GM23338 (cell line): ENCODE data around the gene SARDH. TPM values are rescaled to one million over a fixed set of nuclear protein-coding genes. Genes with fewer than 3 reads are reported as not detected.

Experiments
- ATAC-seq: fragments of 200-7000 bp; cut with Tn5 transposase; 3 replicates; pipeline ENCODE4 v1.9.1; 2020
- DNase-seq: peaks from one replicate; pipeline ENCODE4 v3.0.0-alpha.2; 2015; ENCODE audit warnings: low spot score
- H2AFZ ChIP-seq: fragments of 200-600 bp; sonication (generic); 2 replicates; pipeline ENCODE4 v1.8.0; 2016; ENCODE audit warnings: antibody characterized with exemption, mild to moderate bottlenecking, moderate library complexity
- H3F3A ChIP-seq: fragments of 200-600 bp; sonication (generic); replicated peaks from 2 replicates; pipeline ENCODE4 v1.8.0; 2017; ENCODE audit warnings: antibody characterized with exemption, mixed run types, low read depth
- H3K27ac ChIP-seq: fragments of 200-600 bp; sonication (generic); 2 replicates; pipeline ENCODE4 v1.6.1; 2016; ENCODE audit warnings: low read depth
- H3K27me3 ChIP-seq: fragments of 200-600 bp; sonication (generic); 2 replicates; pipeline ENCODE4 v1.8.0; 2016; ENCODE audit warnings: mild to moderate bottlenecking, mixed run types, moderate library complexity; ENCODE audit not compliant: insufficient read depth
- H3K36me3 ChIP-seq: fragments of 200-600 bp; sonication (generic); 2 replicates; pipeline ENCODE4 v1.8.0; 2016; ENCODE audit warnings: mild to moderate bottlenecking; ENCODE audit not compliant: insufficient read depth
- H3K4me1 ChIP-seq: fragments of 200-600 bp; sonication (generic); 2 replicates; pipeline ENCODE4 v1.8.0; 2016; ENCODE audit warnings: mild to moderate bottlenecking, moderate library complexity; ENCODE audit not compliant: insufficient read depth
- H3K4me2 ChIP-seq: fragments of 200-600 bp; sonication (generic); 2 replicates; pipeline ENCODE4 v1.7.1; 2017; ENCODE audit warnings: mixed run types
- H3K4me3 ChIP-seq: fragments of 200-600 bp; sonication (generic); 2 replicates; pipeline ENCODE4 v1.6.1; 2016; ENCODE audit warnings: mixed run types
- H3K79me2 ChIP-seq: fragments of 200-600 bp; sonication (generic); replicated peaks from 2 replicates; pipeline ENCODE4 v1.8.0; 2017; ENCODE audit warnings: mild to moderate bottlenecking; ENCODE audit not compliant: insufficient read depth
- H3K9me2 ChIP-seq: fragments of 200-600 bp; sonication (generic); 2 replicates; pipeline ENCODE4 v1.8.0; 2017; ENCODE audit not compliant: insufficient read depth
- H4K20me1 ChIP-seq: fragments of 200-600 bp; sonication (generic); replicated peaks from 2 replicates; pipeline ENCODE4 v1.8.0; 2017; ENCODE audit warnings: mild to moderate bottlenecking; ENCODE audit not compliant: insufficient read depth
- H3K27ac Mint-ChIP-seq: 2 replicates; pipeline ENCODE4 v1.8.0; 2020; ENCODE audit warnings: inconsistent platforms, mild to moderate bottlenecking, moderate library complexity, mixed read lengths
- H3K27me3 Mint-ChIP-seq: 3 replicates; pipeline ENCODE4 v1.8.0; 2022; ENCODE audit warnings: low read depth, mild to moderate bottlenecking, moderate library complexity, mixed read lengths, inconsistent platforms; ENCODE audit not compliant: insufficient read depth, poor library complexity
- H3K36me3 Mint-ChIP-seq: 3 replicates; pipeline ENCODE4 v1.8.0; 2021; ENCODE audit warnings: low read depth, mild to moderate bottlenecking, inconsistent platforms, moderate library complexity, mixed read lengths
- H3K4me1 Mint-ChIP-seq: 3 replicates; pipeline ENCODE4 v1.8.0; 2020; ENCODE audit warnings: mild to moderate bottlenecking, inconsistent platforms, mixed read lengths
- H3K4me3 Mint-ChIP-seq: 3 replicates; pipeline ENCODE4 v1.8.0; 2021; ENCODE audit warnings: moderate library complexity, mild to moderate bottlenecking, inconsistent platforms, mixed read lengths
- H3K9me3 Mint-ChIP-seq: 3 replicates; pipeline ENCODE4 v1.8.0; 2020; ENCODE audit warnings: moderate library complexity, mild to moderate bottlenecking, inconsistent platforms, mixed read lengths
- CREB1 ChIP-seq: fragments of 250-450 bp; sonication (Bioruptor Pico); IDR thresholded peaks from 2 replicates; pipeline ENCODE4 v1.5.0; 2020; ENCODE audit warnings: low read depth, mild to moderate bottlenecking, moderate library complexity
- EZH2 ChIP-seq: fragments of 200-600 bp; sonication (generic); IDR thresholded peaks from one replicate; pipeline ENCODE4 v1.8.0; 2017; ENCODE audit warnings: antibody characterized with exemption, mild to moderate bottlenecking, low read depth; ENCODE audit not compliant: unreplicated experiment
- EZH2phosphoT487 ChIP-seq: fragments of 200-600 bp; sonication (generic); IDR thresholded peaks from one replicate; pipeline ENCODE4 v1.8.1; 2018; ENCODE audit warnings: antibody characterized with exemption; ENCODE audit not compliant: unreplicated experiment
- JUNB ChIP-seq: IDR thresholded peaks from one replicate; pipeline ENCODE4 v1.6.1; 2016; ENCODE audit warnings: antibody characterized with exemption; ENCODE audit not compliant: unreplicated experiment
- NANOG ChIP-seq: IDR thresholded peaks from 2 replicates; pipeline ENCODE4 v1.6.1; 2016; ENCODE audit warnings: antibody characterized with exemption, borderline replicate concordance
- POLR2AphosphoS5 ChIP-seq: IDR thresholded peaks from 2 replicates; pipeline ENCODE4 v1.6.1; 2016; ENCODE audit warnings: antibody characterized with exemption, low read depth
- STAT1 ChIP-seq: IDR thresholded peaks from one replicate; pipeline ENCODE4 v1.6.1; 2016; ENCODE audit warnings: antibody characterized with exemption; ENCODE audit not compliant: unreplicated experiment
- ZNF114 ChIP-seq: fragments of 250-450 bp; sonication (Bioruptor Pico); IDR thresholded peaks from 2 replicates; pipeline ENCODE4 v1.5.0; 2020; ENCODE audit warnings: mild to moderate bottlenecking, moderate library complexity
- ZNF331 ChIP-seq: fragments of 250-450 bp; sonication (Bioruptor Pico); IDR thresholded peaks from 2 replicates; pipeline ENCODE4 v1.5.0; 2020; ENCODE audit warnings: low read depth, mild to moderate bottlenecking, moderate library complexity
- polyA plus RNA-seq: library from polyadenylated mRNA; unstranded; fragments of >200 nt; fragmentation: Nextera tagmentation; extraction: Ambion mirVana; gene quantifications from 2 replicates; pipeline ENCODE4 v1.2.1, GENCODE V29; 2016
- total RNA-seq: library from RNA; depleted of rRNA; stranded (reverse); fragments of >200 nt; shearing (Covaris generic); gene quantifications from 2 replicates; pipeline ENCODE4 v1.2.3, GENCODE V29; 2014
- TF ChIP-seq, protein P1 (sequence below): fragments of 250-450 bp; sonication (Bioruptor Pico); IDR thresholded peaks from 2 replicates; pipeline ENCODE4 v1.5.0; 2020; ENCODE audit warnings: mild to moderate bottlenecking, moderate library complexity
- TF ChIP-seq, protein P2 (sequence below), 2 experiments: fragments of 200-600 bp in 1 of 2; sonication (generic) in 1 of 2; conservative IDR thresholded peaks; 2 replicates each; pipeline versions ENCODE4 v1.5.1 to v1.6.1; 2016 to 2017; ENCODE audit warnings: antibody characterized with exemption in 2 of 2, low read depth in 2 of 2, mild to moderate bottlenecking in 2 of 2, moderate library complexity in 1 of 2
- TF ChIP-seq, protein P3 (sequence below): IDR thresholded peaks from one replicate; pipeline ENCODE4 v1.6.1; 2018; ENCODE audit warnings: antibody characterized with exemption; ENCODE audit not compliant: unreplicated experiment
- TF ChIP-seq, protein P4 (sequence below): IDR thresholded peaks from 2 replicates; pipeline ENCODE4 v1.6.1; 2016; ENCODE audit warnings: antibody characterized with exemption

SARDH gene
- total and polyA plus RNA-seq, 2 experiments from 2014 or later = 2.8 to 10.4 TPM

DNA sequence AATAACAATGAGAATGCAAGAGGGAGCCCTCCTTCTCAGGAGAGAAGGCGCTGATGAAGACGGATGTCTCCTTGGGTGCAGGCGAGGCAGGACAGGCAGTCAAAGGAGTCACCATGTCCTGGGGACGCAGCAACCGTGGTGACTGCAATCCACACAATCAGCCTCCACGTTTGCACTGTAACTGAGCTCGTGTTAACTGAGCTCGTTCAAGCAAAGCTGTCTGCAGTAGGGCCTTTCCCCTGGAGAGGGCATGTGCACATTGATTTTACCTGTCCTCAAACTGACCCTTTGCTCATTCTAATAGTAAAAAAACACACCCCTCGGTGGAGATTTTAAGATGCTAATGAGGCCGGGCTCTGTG, 2.8 kb downstream of the SARDH start:
- Mint-ChIP-seq H3K36me3 (no peaks in the 10 kb centered on the region; the same call in 2 of the 3 replicates), H3K4me1 (peaks cover 31% of the 10 kb centered on the region), H3K27me3 (peaks cover 6% of the 10 kb centered on the region), H3K27ac (no peak overlapping the region; the same call in 1 of the 2 replicates), H3K9me3 (no peaks in the 10 kb centered on the region; the same call in 2 of the 3 replicates), H3K4me3 (peak overlapping the region; percentile 41)
- H3K36me3 ChIP-seq = no peaks in the 10 kb centered on the region
- H3K27ac ChIP-seq = 0 out of 2 replicates have a peak overlapping the region, but pooled peaks have one; percentile 66
- no peak for TF ChIP-seq POLR2AphosphoS5
- TF ChIP-seq, protein P1, sequence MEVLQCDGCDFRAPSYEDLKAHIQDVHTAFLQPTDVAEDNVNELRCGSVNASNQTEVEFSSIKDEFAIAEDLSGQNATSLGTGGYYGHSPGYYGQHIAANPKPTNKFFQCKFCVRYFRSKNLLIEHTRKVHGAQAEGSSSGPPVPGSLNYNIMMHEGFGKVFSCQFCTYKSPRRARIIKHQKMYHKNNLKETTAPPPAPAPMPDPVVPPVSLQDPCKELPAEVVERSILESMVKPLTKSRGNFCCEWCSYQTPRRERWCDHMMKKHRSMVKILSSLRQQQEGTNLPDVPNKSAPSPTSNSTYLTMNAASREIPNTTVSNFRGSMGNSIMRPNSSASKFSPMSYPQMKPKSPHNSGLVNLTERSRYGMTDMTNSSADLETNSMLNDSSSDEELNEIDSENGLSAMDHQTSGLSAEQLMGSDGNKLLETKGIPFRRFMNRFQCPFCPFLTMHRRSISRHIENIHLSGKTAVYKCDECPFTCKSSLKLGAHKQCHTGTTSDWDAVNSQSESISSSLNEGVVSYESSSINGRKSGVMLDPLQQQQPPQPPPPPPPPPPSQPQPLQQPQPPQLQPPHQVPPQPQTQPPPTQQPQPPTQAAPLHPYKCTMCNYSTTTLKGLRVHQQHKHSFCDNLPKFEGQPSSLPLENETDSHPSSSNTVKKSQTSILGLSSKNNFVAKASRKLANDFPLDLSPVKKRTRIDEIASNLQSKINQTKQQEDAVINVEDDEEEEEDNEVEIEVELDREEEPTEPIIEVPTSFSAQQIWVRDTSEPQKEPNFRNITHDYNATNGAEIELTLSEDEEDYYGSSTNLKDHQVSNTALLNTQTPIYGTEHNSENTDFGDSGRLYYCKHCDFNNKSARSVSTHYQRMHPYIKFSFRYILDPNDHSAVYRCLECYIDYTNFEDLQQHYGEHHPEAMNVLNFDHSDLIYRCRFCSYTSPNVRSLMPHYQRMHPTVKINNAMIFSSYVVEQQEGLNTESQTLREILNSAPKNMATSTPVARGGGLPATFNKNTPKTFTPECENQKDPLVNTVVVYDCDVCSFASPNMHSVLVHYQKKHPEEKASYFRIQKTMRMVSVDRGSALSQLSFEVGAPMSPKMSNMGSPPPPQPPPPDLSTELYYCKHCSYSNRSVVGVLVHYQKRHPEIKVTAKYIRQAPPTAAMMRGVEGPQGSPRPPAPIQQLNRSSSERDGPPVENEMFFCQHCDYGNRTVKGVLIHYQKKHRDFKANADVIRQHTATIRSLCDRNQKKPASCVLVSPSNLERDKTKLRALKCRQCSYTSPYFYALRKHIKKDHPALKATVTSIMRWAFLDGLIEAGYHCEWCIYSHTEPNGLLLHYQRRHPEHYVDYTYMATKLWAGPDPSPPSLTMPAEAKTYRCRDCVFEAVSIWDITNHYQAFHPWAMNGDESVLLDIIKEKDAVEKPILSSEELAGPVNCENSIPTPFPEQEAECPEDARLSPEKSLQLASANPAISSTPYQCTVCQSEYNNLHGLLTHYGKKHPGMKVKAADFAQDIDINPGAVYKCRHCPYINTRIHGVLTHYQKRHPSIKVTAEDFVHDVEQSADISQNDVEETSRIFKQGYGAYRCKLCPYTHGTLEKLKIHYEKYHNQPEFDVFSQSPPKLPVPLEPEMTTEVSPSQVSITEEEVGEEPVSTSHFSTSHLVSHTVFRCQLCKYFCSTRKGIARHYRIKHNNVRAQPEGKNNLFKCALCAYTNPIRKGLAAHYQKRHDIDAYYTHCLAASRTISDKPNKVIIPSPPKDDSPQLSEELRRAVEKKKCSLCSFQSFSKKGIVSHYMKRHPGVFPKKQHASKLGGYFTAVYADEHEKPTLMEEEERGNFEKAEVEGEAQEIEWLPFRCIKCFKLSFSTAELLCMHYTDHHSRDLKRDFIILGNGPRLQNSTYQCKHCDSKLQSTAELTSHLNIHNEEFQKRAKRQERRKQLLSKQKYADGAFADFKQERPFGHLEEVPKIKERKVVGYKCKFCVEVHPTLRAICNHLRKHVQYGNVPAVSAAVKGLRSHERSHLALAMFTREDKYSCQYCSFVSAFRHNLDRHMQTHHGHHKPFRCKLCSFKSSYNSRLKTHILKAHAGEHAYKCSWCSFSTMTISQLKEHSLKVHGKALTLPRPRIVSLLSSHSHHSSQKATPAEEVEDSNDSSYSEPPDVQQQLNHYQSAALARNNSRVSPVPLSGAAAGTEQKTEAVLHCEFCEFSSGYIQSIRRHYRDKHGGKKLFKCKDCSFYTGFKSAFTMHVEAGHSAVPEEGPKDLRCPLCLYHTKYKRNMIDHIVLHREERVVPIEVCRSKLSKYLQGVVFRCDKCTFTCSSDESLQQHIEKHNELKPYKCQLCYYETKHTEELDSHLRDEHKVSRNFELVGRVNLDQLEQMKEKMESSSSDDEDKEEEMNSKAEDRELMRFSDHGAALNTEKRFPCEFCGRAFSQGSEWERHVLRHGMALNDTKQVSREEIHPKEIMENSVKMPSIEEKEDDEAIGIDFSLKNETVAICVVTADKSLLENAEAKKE (CRISPR knock-in tag) = no peak
- TF ChIP-seq JUNB = no peak
- TF ChIP-seq, protein P2, sequence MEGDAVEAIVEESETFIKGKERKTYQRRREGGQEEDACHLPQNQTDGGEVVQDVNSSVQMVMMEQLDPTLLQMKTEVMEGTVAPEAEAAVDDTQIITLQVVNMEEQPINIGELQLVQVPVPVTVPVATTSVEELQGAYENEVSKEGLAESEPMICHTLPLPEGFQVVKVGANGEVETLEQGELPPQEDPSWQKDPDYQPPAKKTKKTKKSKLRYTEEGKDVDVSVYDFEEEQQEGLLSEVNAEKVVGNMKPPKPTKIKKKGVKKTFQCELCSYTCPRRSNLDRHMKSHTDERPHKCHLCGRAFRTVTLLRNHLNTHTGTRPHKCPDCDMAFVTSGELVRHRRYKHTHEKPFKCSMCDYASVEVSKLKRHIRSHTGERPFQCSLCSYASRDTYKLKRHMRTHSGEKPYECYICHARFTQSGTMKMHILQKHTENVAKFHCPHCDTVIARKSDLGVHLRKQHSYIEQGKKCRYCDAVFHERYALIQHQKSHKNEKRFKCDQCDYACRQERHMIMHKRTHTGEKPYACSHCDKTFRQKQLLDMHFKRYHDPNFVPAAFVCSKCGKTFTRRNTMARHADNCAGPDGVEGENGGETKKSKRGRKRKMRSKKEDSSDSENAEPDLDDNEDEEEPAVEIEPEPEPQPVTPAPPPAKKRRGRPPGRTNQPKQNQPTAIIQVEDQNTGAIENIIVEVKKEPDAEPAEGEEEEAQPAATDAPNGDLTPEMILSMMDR (conservative IDR thresholded peaks at IDR 0.05; ENCODE audit: low read depth in 2 of 2) = no peak
- no peak for TF ChIP-seq NANOG
- TF ChIP-seq, protein P3, sequence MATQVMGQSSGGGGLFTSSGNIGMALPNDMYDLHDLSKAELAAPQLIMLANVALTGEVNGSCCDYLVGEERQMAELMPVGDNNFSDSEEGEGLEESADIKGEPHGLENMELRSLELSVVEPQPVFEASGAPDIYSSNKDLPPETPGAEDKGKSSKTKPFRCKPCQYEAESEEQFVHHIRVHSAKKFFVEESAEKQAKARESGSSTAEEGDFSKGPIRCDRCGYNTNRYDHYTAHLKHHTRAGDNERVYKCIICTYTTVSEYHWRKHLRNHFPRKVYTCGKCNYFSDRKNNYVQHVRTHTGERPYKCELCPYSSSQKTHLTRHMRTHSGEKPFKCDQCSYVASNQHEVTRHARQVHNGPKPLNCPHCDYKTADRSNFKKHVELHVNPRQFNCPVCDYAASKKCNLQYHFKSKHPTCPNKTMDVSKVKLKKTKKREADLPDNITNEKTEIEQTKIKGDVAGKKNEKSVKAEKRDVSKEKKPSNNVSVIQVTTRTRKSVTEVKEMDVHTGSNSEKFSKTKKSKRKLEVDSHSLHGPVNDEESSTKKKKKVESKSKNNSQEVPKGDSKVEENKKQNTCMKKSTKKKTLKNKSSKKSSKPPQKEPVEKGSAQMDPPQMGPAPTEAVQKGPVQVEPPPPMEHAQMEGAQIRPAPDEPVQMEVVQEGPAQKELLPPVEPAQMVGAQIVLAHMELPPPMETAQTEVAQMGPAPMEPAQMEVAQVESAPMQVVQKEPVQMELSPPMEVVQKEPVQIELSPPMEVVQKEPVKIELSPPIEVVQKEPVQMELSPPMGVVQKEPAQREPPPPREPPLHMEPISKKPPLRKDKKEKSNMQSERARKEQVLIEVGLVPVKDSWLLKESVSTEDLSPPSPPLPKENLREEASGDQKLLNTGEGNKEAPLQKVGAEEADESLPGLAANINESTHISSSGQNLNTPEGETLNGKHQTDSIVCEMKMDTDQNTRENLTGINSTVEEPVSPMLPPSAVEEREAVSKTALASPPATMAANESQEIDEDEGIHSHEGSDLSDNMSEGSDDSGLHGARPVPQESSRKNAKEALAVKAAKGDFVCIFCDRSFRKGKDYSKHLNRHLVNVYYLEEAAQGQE = no peak
- TF ChIP-seq CREB1 = no peak
- TF ChIP-seq EZH2 = no peak
- no peak for TF ChIP-seq STAT1
- no peak for TF ChIP-seq ZNF114 (CRISPR knock-in tag)
- no peak for TF ChIP-seq ZNF331 (CRISPR knock-in tag)
- TF ChIP-seq, protein P4, sequence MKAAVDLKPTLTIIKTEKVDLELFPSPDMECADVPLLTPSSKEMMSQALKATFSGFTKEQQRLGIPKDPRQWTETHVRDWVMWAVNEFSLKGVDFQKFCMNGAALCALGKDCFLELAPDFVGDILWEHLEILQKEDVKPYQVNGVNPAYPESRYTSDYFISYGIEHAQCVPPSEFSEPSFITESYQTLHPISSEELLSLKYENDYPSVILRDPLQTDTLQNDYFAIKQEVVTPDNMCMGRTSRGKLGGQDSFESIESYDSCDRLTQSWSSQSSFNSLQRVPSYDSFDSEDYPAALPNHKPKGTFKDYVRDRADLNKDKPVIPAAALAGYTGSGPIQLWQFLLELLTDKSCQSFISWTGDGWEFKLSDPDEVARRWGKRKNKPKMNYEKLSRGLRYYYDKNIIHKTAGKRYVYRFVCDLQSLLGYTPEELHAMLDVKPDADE = no peak
- TF ChIP-seq EZH2phosphoT487 = no peak
- no peaks in the 10 kb centered on the region for H3K79me2 ChIP-seq
- H3F3A ChIP-seq = no peaks in the 10 kb centered on the region
- peak overlapping the region; percentile 56; the same call in 1 of the 2 replicates for H2AFZ ChIP-seq
- H3K4me1 ChIP-seq = peaks cover 19% of the 10 kb centered on the region
- H3K4me3 ChIP-seq = peak overlapping the region; percentile 23; the same call in 1 of the 2 replicates
- ATAC-seq = peak; percentile 2; the same call in 2 of the 3 replicates
- H4K20me1 ChIP-seq = no peaks in the 10 kb centered on the region
- peak overlapping the region; percentile 68 for H3K4me2 ChIP-seq
- no peak for DNase-seq
- no peaks in the 10 kb centered on the region for H3K27me3 ChIP-seq
- H3K9me2 ChIP-seq = no peaks in the 10 kb centered on the region
